Osteocyte (in vitro differentiated cells): ENCODE data around the gene SLC5A7. TPM values are rescaled to one million over a fixed set of nuclear protein-coding genes. Genes with fewer than 3 reads are reported as not detected.
A peak's percentile ranks its signal among the peaks of the same experiment; 100 is the strongest.

ENCODE experiments used
- DNase-seq: peaks from one replicate; pipeline ENCODE4 v3.0.0; 2021; ENCODE audit warnings: mixed read lengths; ENCODE audit not compliant: unreplicated experiment; ENCODE audit errors: extremely low spot score
- H3K27ac Mint-ChIP-seq: one replicate; pipeline ENCODE4 v1.8.0; 2021; ENCODE audit warnings: mild to moderate bottlenecking, mixed read lengths; ENCODE audit not compliant: unreplicated experiment
- H3K27me3 Mint-ChIP-seq: one replicate; pipeline ENCODE4 v1.8.0; 2021; ENCODE audit warnings: mixed read lengths; ENCODE audit not compliant: unreplicated experiment
- H3K36me3 Mint-ChIP-seq: one replicate; pipeline ENCODE4 v1.8.0; 2021; ENCODE audit warnings: mixed read lengths; ENCODE audit not compliant: unreplicated experiment
- H3K4me1 Mint-ChIP-seq: one replicate; pipeline ENCODE4 v1.8.0; 2021; ENCODE audit warnings: mixed read lengths; ENCODE audit not compliant: unreplicated experiment
- H3K4me3 Mint-ChIP-seq: one replicate; pipeline ENCODE4 v1.8.0; 2021; ENCODE audit warnings: mild to moderate bottlenecking, moderate library complexity, mixed read lengths; ENCODE audit not compliant: unreplicated experiment
- H3K9me3 Mint-ChIP-seq: one replicate; pipeline ENCODE4 v1.8.0; 2021; ENCODE audit warnings: mixed read lengths; ENCODE audit not compliant: unreplicated experiment
- total RNA-seq: library from RNA; stranded (reverse); gene quantifications from 2 replicates; pipeline ENCODE4 v1.2.1, GENCODE V29; 2021
- TF ChIP-seq, protein P1 (sequence below): fragments of 200-600 bp; sonication (generic); IDR thresholded peaks from 2 replicates; pipeline ENCODE4 v1.5.0; 2021; ENCODE audit warnings: antibody characterized with exemption, mild to moderate bottlenecking, moderate library complexity

Gene SLC5A7
- total RNA-seq, 1 donor from 2014 or later: not detected

DNA sequence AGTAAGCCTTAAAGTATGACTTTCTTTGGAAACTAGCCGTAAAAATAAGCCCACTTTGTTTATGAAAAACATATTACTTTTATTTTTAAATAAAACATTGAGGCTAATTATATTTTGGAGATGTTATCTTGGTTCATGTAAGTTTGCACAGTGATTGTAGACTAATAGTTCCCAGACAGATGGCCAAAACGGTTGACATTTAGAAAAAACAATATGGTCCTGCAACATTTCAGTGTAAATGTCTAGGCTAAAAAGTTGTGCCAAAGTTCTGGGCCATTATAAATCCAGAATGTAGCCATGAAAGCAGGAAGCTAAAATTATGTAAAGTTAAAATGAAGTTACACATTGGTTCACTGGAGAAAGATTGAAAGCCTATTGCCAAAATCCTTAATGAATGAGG is 43.6 kb downstream of the SLC5A7 start:
- Mint-ChIP-seq H3K36me3 (no peaks in the 10 kb centered on the region), H3K27me3 (peaks cover 7% of the 10 kb centered on the region), H3K27ac (no peak overlapping the region), H3K4me3 (no peak overlapping the region), H3K4me1 (no peaks in the 10 kb centered on the region), H3K9me3 (peaks cover 7% of the 10 kb centered on the region)
- TF ChIP-seq, protein P1, sequence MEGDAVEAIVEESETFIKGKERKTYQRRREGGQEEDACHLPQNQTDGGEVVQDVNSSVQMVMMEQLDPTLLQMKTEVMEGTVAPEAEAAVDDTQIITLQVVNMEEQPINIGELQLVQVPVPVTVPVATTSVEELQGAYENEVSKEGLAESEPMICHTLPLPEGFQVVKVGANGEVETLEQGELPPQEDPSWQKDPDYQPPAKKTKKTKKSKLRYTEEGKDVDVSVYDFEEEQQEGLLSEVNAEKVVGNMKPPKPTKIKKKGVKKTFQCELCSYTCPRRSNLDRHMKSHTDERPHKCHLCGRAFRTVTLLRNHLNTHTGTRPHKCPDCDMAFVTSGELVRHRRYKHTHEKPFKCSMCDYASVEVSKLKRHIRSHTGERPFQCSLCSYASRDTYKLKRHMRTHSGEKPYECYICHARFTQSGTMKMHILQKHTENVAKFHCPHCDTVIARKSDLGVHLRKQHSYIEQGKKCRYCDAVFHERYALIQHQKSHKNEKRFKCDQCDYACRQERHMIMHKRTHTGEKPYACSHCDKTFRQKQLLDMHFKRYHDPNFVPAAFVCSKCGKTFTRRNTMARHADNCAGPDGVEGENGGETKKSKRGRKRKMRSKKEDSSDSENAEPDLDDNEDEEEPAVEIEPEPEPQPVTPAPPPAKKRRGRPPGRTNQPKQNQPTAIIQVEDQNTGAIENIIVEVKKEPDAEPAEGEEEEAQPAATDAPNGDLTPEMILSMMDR: no peak
- no peak for DNase-seq

DNA sequence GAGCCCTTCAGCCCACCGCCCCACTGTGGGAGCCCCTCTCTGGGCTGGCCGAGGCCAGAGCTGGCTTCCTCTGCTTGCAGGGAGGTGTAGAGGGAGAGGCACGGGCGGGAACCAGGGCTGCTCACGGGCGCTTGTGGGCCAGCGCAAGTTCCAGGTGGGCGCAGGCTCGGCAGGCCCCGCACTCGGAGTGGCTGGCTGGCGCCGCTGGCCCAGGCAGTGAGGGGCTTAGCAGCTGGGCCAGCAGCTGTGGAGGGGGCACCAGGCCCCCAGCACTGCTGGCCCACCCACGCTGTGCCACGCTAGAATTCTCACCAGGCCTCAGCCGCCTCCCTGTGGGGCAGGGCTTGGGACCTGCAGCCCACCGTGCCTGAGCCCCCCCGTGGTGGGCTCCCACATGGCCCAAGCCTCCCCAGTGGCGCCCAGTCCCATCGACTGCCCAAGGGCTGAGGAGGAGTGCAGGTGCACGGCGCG is 45.2 kb downstream of the SLC5A7 start:
- no peaks in the 10 kb centered on the region for H3K4me1 Mint-ChIP-seq
- peaks cover 7% of the 10 kb centered on the region for H3K9me3 Mint-ChIP-seq
- no peaks in the 10 kb centered on the region for H3K36me3 Mint-ChIP-seq
- DNase-seq: no peak
- H3K27me3 Mint-ChIP-seq: peaks cover 4% of the 10 kb centered on the region
- H3K4me3 Mint-ChIP-seq: no peak overlapping the region
- no peak overlapping the region for H3K27ac Mint-ChIP-seq
- TF ChIP-seq, protein P1: no peak

DNA sequence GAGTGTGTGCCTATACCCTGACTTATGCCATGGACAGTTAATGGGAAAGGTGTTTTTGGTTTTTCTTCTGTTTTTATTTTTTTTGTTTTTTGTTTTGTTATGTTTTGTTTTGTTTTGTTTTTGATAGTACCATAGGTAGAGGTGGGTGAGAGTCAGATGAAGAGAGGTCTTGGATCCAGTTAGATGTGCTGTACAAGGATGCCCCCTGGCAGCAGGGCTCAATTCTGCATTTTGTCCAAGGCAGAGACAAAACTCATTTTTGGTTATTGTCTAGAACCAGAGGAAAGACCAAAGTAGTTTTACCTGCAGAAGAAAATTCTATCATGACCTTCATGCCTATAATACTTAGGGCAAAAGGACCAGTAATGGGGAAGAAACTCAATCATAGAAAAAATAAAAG is 48.5 kb downstream of the SLC5A7 start:
- H3K9me3 Mint-ChIP-seq: peaks cover 12% of the 10 kb centered on the region
- no peaks in the 10 kb centered on the region for H3K36me3 Mint-ChIP-seq
- no peaks in the 10 kb centered on the region for H3K4me1 Mint-ChIP-seq
- no peak overlapping the region for H3K4me3 Mint-ChIP-seq
- DNase-seq: no peak
- TF ChIP-seq, protein P1: peak; percentile 20
- no peak overlapping the region for H3K27ac Mint-ChIP-seq
- no peaks in the 10 kb centered on the region for H3K27me3 Mint-ChIP-seq

DNA sequence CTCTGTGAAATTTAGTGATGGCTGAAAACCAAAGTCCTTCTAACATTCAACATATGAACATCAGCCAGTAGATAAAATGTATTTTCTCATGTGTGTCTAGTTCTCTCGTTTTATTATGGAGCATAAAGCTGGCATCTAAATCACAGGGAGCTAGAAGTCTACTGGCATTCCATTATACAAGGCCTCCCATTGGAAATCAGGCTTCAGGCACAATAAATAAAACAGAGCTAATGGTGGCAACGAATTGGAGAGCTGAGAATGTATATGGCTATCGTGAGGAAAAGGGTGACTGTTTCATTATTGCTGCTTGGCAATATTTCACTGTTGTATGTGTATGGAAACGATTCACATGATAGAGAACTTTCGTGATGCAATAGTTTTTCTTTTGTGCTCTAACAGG is 62.4 kb downstream of the SLC5A7 start:
- TF ChIP-seq, protein P1: no peak
- no peaks in the 10 kb centered on the region for H3K4me1 Mint-ChIP-seq
- no peak overlapping the region for H3K27ac Mint-ChIP-seq
- H3K4me3 Mint-ChIP-seq: no peak overlapping the region
- no peaks in the 10 kb centered on the region for H3K36me3 Mint-ChIP-seq
- peaks cover 9% of the 10 kb centered on the region for H3K27me3 Mint-ChIP-seq
- DNase-seq: no peak
- peaks cover 9% of the 10 kb centered on the region for H3K9me3 Mint-ChIP-seq

DNA sequence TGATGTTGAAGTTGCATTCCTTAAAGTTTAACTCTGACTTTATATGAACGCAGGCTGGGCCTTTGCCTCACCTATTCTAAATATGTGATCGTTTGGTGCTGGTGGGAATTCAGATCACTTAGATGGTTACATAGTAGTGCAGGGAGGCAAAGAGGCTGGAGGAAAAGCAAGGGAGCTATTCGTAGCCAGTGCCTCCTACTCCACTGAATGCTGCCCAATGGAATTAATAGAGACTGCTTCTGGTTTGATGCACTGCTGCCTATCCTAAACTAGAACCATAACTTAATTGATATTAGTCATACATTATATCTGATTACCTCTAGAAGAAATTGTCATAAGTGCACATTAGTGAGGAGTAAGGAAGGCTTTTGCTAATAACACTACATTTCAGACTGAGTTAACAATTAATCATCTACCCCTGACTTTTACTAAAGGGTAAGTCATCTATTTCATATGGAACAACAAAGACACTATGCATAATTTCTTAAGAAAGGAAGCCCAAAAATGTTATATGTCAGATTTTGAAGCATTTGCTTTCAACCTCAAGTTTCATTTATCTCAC is 72.3 kb downstream of the SLC5A7 start:
- no peaks in the 10 kb centered on the region for H3K36me3 Mint-ChIP-seq
- H3K4me3 Mint-ChIP-seq: no peak overlapping the region
- H3K4me1 Mint-ChIP-seq: no peaks in the 10 kb centered on the region
- DNase-seq: no peak
- TF ChIP-seq, protein P1: no peak
- H3K27ac Mint-ChIP-seq: no peak overlapping the region
- H3K9me3 Mint-ChIP-seq: no peaks in the 10 kb centered on the region
- peaks cover 46% of the 10 kb centered on the region for H3K27me3 Mint-ChIP-seq
